MCF 10A (cell line): Measurements from ENCODE around the gene ADARB2. TPM values are rescaled to one million over a fixed set of nuclear protein-coding genes. Genes with fewer than 3 reads are reported as not detected.

Source experiments
- BruUV-seq: library from RNA; stranded (reverse); fragments of 400-500 nt; replicated peaks from 2 replicates; lab custom pipeline; 2021; lab: Mats Ljungman, UMichigan
- CTCF ChIA-PET: fragments of 300-600 bp; sonication (Branson Sonifier 250); formaldehyde crosslinking; extraction: SDS; loops from one replicate; lab custom pipeline; 2021; ENCODE audit warnings: antibody characterized with exemption, inconsistent platforms; lab: Yijun Ruan, JAX
- POLR2A ChIA-PET: fragments of 300-600, 350-650 bp; sonication (Branson Sonifier 250); formaldehyde crosslinking; extraction: SDS; loops from one replicate; lab custom pipeline; 2020; ENCODE audit warnings: antibody characterized with exemption, inconsistent platforms; lab: Yijun Ruan, JAX
- DNase-seq: peaks from one replicate; pipeline ENCODE4 v3.0.0-alpha.2; 2018; ENCODE audit not compliant: unreplicated experiment
- H3K27ac Mint-ChIP-seq: one replicate; pipeline ENCODE4 v1.8.0; 2022; ENCODE audit warnings: mild to moderate bottlenecking, low read depth, mixed read lengths; ENCODE audit not compliant: unreplicated experiment
- H3K27me3 Mint-ChIP-seq: one replicate; pipeline ENCODE4 v1.8.0; 2022; ENCODE audit warnings: mixed read lengths; ENCODE audit not compliant: insufficient read depth, unreplicated experiment
- H3K36me3 Mint-ChIP-seq: one replicate; pipeline ENCODE4 v1.8.0; 2022; ENCODE audit warnings: mild to moderate bottlenecking, moderate library complexity, mixed read lengths; ENCODE audit not compliant: insufficient read depth, unreplicated experiment
- H3K4me1 Mint-ChIP-seq: one replicate; pipeline ENCODE4 v1.8.0; 2022; ENCODE audit warnings: mixed read lengths; ENCODE audit not compliant: insufficient read depth, unreplicated experiment
- H3K4me3 Mint-ChIP-seq: one replicate; pipeline ENCODE4 v1.8.0; 2022; ENCODE audit warnings: mild to moderate bottlenecking, moderate library complexity, mixed read lengths; ENCODE audit not compliant: unreplicated experiment
- H3K9me3 Mint-ChIP-seq: one replicate; pipeline ENCODE4 v1.8.0; 2022; ENCODE audit warnings: mixed read lengths; ENCODE audit not compliant: unreplicated experiment
- intact Hi-C: fragments of 100-400 bp; cut with micrococcal nuclease; formaldehyde crosslinking; loops from 2 replicates; pipeline ENCODE4 v1.14.1; 2022
- total RNA-seq: library from RNA; stranded (reverse); gene quantifications from 2 replicates; pipeline ENCODE4 v1.2.3, GENCODE V29; 2022
- TF ChIP-seq, protein P1 (sequence below): fragments of 200-600 bp; IDR thresholded peaks from one replicate; pipeline ENCODE4 v1.8.0; 2022; ENCODE audit warnings: antibody characterized with exemption, mild to moderate bottlenecking; ENCODE audit not compliant: unreplicated experiment

Gene ADARB2
- total RNA-seq, 1 experiment from 2014 or later: 0.96 TPM

DNA sequence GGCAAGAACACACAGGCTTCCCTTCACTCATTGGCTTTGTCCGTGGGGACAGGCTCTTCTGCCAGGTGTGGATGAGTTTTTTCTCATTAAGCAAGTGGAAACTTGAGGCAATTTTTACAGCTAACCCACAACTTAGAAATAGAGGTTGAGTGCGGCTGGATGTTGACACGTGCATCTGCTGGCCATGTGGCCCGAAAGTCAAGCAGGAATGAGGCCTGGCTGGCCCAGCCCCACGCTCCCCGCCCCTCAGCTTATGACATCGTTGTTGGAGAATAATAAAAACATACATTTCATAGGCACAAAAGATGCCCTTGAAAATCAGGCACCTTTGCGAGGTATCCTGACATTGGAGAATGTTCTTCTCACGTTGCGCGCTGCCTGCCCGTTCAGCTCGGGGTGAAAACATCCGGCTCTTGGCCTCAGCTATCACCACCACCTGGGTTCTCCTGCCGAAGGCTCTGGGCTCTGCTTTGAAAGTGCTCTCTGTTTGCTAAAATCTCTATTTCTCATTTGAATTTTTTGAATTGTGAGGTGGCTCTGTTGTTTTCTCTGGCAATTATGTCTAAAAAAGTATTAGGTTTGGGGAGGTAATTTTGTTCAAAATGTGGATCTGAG is 370.4 kb downstream of the ADARB2 start:
- H3K4me3 Mint-ChIP-seq: no peak overlapping the region
- DNase-seq: no peak
- ChIA-PET CTCF (no interaction called here), POLR2A (no interaction called here)
- no peaks in the 10 kb centered on the region for H3K36me3 Mint-ChIP-seq
- no peak overlapping the region for H3K27ac Mint-ChIP-seq
- BruUV-seq: no TSS peak
- TF ChIP-seq, protein P1, sequence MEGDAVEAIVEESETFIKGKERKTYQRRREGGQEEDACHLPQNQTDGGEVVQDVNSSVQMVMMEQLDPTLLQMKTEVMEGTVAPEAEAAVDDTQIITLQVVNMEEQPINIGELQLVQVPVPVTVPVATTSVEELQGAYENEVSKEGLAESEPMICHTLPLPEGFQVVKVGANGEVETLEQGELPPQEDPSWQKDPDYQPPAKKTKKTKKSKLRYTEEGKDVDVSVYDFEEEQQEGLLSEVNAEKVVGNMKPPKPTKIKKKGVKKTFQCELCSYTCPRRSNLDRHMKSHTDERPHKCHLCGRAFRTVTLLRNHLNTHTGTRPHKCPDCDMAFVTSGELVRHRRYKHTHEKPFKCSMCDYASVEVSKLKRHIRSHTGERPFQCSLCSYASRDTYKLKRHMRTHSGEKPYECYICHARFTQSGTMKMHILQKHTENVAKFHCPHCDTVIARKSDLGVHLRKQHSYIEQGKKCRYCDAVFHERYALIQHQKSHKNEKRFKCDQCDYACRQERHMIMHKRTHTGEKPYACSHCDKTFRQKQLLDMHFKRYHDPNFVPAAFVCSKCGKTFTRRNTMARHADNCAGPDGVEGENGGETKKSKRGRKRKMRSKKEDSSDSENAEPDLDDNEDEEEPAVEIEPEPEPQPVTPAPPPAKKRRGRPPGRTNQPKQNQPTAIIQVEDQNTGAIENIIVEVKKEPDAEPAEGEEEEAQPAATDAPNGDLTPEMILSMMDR: no peak
- no peaks in the 10 kb centered on the region for H3K27me3 Mint-ChIP-seq
- intact Hi-C loops: no loop called here
- no peaks in the 10 kb centered on the region for H3K9me3 Mint-ChIP-seq
- no peaks in the 10 kb centered on the region for H3K4me1 Mint-ChIP-seq

DNA sequence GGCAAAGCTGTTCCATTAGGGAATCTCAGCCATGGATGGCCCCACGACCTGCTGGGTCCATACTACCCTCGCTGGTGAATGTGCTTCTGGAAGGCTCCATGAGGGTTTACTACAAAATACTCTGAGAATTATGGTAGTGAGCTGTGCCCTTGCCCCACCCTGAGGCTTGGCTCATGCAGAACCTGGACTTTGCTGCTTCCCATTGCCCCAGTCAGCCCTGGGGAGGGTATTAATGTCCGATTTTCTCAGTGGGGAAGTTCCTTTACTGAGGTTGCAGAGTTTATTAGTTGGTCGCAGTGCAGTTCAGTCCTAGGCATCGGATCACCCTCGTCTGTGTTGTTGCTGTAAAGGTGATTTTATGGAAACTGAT is 371.0 kb downstream of the ADARB2 start:
- Mint-ChIP-seq H3K4me1 (no peaks in the 10 kb centered on the region), H3K9me3 (no peaks in the 10 kb centered on the region), H3K27ac (no peak overlapping the region), H3K36me3 (no peaks in the 10 kb centered on the region), H3K27me3 (no peaks in the 10 kb centered on the region), H3K4me3 (no peak overlapping the region)
- DNase-seq: no peak
- POLR2A ChIA-PET: no interaction called here
- CTCF ChIA-PET: no interaction called here
- intact Hi-C loops: no loop called here
- BruUV-seq: no TSS peak
- TF ChIP-seq, protein P1: no peak

DNA sequence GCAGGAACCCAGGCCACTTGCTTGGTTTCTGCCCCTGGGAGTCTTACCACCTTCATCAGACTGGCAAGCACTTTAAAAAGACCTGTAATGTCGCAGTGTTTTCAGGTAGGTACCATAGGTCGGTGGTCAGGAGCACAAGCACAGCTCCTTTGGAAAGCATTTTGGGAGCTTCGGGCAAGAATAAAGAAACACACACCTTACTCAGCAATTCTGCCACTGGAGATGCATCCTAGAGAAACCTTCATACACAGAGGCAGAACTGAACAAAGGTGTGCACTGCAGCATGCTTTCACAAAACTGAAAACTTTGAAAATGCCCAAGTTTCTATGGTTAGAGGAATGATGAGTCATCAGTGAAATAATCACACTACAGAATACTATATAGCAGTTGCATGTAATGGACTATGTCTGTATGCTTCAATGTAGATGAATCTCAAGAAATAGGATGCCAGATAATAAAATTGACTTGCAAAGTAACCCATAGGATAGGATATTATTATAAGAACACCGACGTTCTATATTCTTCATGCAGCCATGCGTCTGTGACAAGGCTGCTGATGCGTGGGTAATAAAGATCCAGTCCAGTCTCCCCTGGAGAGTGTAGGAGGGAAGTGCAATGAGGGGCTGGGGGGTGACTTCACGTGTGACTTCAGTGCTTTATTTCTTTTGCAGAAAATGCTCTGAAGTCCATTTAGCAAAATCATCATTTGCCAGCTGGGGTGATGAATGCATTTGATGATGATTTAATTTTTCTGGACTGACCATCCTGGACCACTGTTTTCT is 371.6 kb downstream of the ADARB2 start:
- TF ChIP-seq, protein P1: no peak
- Mint-ChIP-seq H3K36me3 (no peaks in the 10 kb centered on the region), H3K9me3 (no peaks in the 10 kb centered on the region), H3K4me3 (no peak overlapping the region), H3K4me1 (no peaks in the 10 kb centered on the region), H3K27me3 (no peaks in the 10 kb centered on the region), H3K27ac (no peak overlapping the region)
- intact Hi-C loops: no loop called here
- POLR2A ChIA-PET: no interaction called here
- CTCF ChIA-PET: no interaction called here
- no peak for DNase-seq
- BruUV-seq: no TSS peak

DNA sequence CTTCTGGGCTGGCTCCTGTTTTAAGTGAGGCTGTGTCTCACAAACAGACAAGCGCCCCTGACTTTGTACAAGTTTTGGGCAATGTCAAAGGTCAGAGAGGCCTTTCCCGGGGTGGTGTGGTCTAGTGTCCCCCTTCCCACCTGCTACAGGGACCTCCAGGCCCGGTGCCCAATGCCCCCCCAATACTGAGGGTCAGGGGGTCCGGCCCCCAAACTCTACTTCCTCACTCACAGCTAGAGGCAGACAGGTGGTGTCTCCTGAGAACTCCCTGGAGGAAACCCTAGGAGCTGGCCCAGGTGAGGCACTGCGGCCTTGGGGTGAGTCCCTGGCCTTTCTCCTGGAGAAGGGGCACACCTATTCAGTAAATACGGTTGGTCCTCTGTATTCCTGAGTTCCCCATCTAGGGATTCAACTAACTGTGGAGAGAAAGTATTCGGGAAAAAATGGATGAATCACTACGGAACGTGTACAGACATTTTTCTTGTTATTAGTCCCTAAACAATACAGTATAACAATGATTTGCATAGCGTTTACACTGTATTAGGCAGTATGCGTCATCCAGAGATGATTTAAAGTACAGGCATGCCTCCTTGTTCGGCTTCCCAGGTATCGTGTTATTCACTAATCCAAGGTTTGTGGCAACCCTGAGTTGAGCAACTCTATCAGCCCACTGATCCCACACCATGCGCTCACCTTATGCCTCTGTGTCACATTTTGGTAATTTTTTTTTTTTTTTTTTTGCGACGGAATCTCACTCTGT is 373.0 kb downstream of the ADARB2 start:
- intact Hi-C loops: no loop called here
- Mint-ChIP-seq H3K27me3 (no peaks in the 10 kb centered on the region), H3K27ac (no peak overlapping the region), H3K4me1 (no peaks in the 10 kb centered on the region), H3K36me3 (no peaks in the 10 kb centered on the region), H3K4me3 (no peak overlapping the region), H3K9me3 (no peaks in the 10 kb centered on the region)
- ChIA-PET CTCF (interaction anchor here (0.7 kb wide), 1 partner anchor 50 kb away, joined by 3 read pairs; no protein-coding TSS in a partner anchor), POLR2A (no interaction called here)
- BruUV-seq: no TSS peak
- DNase-seq: peak; percentile 65
- TF ChIP-seq, protein P1: no peak
